Activated T-helper 1 cell treated with anti-CD3 and anti-CD28 coated beads, Interleukin-12 subunit alpha, Interleukin-12 subunit beta, Interleukin-2, Interleukin-4 antibody, amounts not matched to agents 30 ng/mL and 10 ng/mL and 1 ng/mL, durations not matched to agents 14 hours and 24 hours and 36 hours (primary cell): Measurements from ENCODE around the gene CCDC9. TPM values are rescaled to one million over a fixed set of nuclear protein-coding genes. Genes with fewer than 3 reads are reported as not detected.

Experiments
- DNase-seq: peaks from one replicate; pipeline ENCODE4 v3.0.0; 2021; ENCODE audit warnings: low spot score
- H3K27ac Mint-ChIP-seq: one replicate; pipeline ENCODE4 v1.8.0; 2021; ENCODE audit warnings: mild to moderate bottlenecking, mixed read lengths
- H3K27me3 Mint-ChIP-seq: one replicate; pipeline ENCODE4 v1.8.0; 2022; ENCODE audit warnings: mild to moderate bottlenecking, moderate library complexity, mixed read lengths; ENCODE audit not compliant: insufficient read depth
- H3K36me3 Mint-ChIP-seq: one replicate; pipeline ENCODE4 v1.8.0; 2021; ENCODE audit warnings: low read depth, mixed read lengths
- H3K4me1 Mint-ChIP-seq: one replicate; pipeline ENCODE4 v1.8.0; 2021; ENCODE audit warnings: low read depth, mixed read lengths
- H3K4me3 Mint-ChIP-seq: one replicate; pipeline ENCODE4 v1.8.0; 2021; ENCODE audit warnings: mild to moderate bottlenecking, moderate library complexity, mixed read lengths
- H3K9me3 Mint-ChIP-seq: one replicate; pipeline ENCODE4 v1.8.0; 2021; ENCODE audit warnings: mixed read lengths
- intact Hi-C: fragments of 100-400 bp; cut with micrococcal nuclease; formaldehyde crosslinking; loops from one replicate; pipeline ENCODE4 v1.15.1; 2024
- total RNA-seq: library from RNA; stranded (reverse); gene quantifications from 2 replicates; pipeline ENCODE4 v1.2.3, GENCODE V29; 2022

The CCDC9 gene
- total RNA-seq, 1 donor from 2014 or later, result 39.2 TPM

GRCh38 chr19:47303966-47304365 lies 47.6 kb downstream of the CCDC9 start:
- Mint-ChIP-seq H3K4me3 (no peak overlapping the region), H3K27me3 (peaks cover 5% of the 10 kb centered on the region), H3K27ac (no peak overlapping the region), H3K4me1 (peaks cover 3% of the 10 kb centered on the region), H3K9me3 (no peaks in the 10 kb centered on the region), H3K36me3 (no peaks in the 10 kb centered on the region)
- DNase-seq, result no peak
- intact Hi-C loops, result no loop called here

- Mint-ChIP-seq H3K36me3 (no peaks in the 10 kb centered on the region), H3K27ac (no peak overlapping the region), H3K27me3 (peaks cover 5% of the 10 kb centered on the region), H3K9me3 (no peaks in the 10 kb centered on the region), H3K4me3 (no peak overlapping the region), H3K4me1 (peaks cover 3% of the 10 kb centered on the region)
- intact Hi-C loops, result loop anchor here (1.0 kb wide), 1 partner anchor 9 kb away; no protein-coding TSS in a partner anchor
- peak; percentile 22 for DNase-seq
These were observed 49.0 kb downstream of the CCDC9 start for GRCh38 chr19:47305309-47305751.

GRCh38 chr19:47306303-47306702 lies 50.0 kb downstream of the CCDC9 start:
- no peak overlapping the region for H3K27ac Mint-ChIP-seq
- H3K27me3 Mint-ChIP-seq, result peaks cover 6% of the 10 kb centered on the region
- H3K4me3 Mint-ChIP-seq, result no peak overlapping the region
- H3K4me1 Mint-ChIP-seq, result peaks cover 3% of the 10 kb centered on the region
- intact Hi-C loops, result no loop called here
- H3K36me3 Mint-ChIP-seq, result no peaks in the 10 kb centered on the region
- no peaks in the 10 kb centered on the region for H3K9me3 Mint-ChIP-seq
- no peak for DNase-seq

GRCh38 chr19:47309038-47309437 lies 52.7 kb downstream of the CCDC9 start:
- peaks cover 3% of the 10 kb centered on the region for H3K27me3 Mint-ChIP-seq
- no peaks in the 10 kb centered on the region for H3K9me3 Mint-ChIP-seq
- DNase-seq, result no peak
- peaks cover 3% of the 10 kb centered on the region for H3K4me1 Mint-ChIP-seq
- no peaks in the 10 kb centered on the region for H3K36me3 Mint-ChIP-seq
- intact Hi-C loops, result no loop called here
- H3K27ac Mint-ChIP-seq, result no peak overlapping the region
- H3K4me3 Mint-ChIP-seq, result no peak overlapping the region

DNA sequence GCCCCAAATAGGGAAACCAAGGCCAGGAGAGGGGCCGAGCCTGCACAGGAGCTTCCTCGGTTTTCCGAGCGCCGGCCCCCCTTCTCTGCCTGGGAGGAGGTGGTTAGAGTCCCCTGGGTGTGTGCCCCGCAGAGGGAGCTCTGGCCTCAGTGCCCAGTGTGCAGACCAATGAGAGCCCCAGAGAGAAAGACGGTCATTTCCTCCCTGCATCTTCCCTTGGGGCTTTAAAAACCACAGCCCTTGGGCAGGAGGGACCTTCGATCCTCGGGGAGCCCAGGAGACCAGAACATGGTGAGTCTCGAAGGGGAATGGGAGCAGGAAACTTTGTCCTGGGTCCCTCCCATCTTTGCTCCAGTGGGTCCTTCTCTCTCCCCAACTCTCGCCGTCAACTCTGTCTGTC lies 53.3 kb downstream of the CCDC9 start, which contains the start of gene C5AR1:
TSS of gene C5AR1 (plus strand) at position 254 of the 400 bp plus-strand sequence. CDS start at position 289, 35 bp downstream.
- Mint-ChIP-seq H3K4me3 (no peak within 1 kb of the TSS), H3K27ac (no peak within 1 kb of the TSS), H3K4me1 (peaks cover 3% of the 10 kb centered on the region), H3K27me3 (peaks cover 2% of the 10 kb centered on the region), H3K9me3 (no peaks in the 10 kb centered on the region), H3K36me3 (no peaks in the 10 kb centered on the region)
- intact Hi-C loops, result no loop called here
- DNase-seq, result no peak

GRCh38 chr19:47310323-47310722 lies 54.0 kb downstream of the CCDC9 start:
- no peak for DNase-seq
- Mint-ChIP-seq H3K27me3 (peaks cover 4% of the 10 kb centered on the region), H3K27ac (no peak overlapping the region), H3K36me3 (no peaks in the 10 kb centered on the region), H3K4me3 (no peak overlapping the region), H3K4me1 (peaks cover 2% of the 10 kb centered on the region), H3K9me3 (no peaks in the 10 kb centered on the region)
- intact Hi-C loops, result no loop called here

GRCh38 chr19:47310819-47311218 lies 54.5 kb downstream of the CCDC9 start:
- Mint-ChIP-seq H3K27me3 (peaks cover 4% of the 10 kb centered on the region), H3K27ac (no peak overlapping the region), H3K9me3 (no peaks in the 10 kb centered on the region), H3K36me3 (no peaks in the 10 kb centered on the region), H3K4me1 (no peaks in the 10 kb centered on the region), H3K4me3 (no peak overlapping the region)
- DNase-seq, result no peak
- intact Hi-C loops, result no loop called here

DNA sequence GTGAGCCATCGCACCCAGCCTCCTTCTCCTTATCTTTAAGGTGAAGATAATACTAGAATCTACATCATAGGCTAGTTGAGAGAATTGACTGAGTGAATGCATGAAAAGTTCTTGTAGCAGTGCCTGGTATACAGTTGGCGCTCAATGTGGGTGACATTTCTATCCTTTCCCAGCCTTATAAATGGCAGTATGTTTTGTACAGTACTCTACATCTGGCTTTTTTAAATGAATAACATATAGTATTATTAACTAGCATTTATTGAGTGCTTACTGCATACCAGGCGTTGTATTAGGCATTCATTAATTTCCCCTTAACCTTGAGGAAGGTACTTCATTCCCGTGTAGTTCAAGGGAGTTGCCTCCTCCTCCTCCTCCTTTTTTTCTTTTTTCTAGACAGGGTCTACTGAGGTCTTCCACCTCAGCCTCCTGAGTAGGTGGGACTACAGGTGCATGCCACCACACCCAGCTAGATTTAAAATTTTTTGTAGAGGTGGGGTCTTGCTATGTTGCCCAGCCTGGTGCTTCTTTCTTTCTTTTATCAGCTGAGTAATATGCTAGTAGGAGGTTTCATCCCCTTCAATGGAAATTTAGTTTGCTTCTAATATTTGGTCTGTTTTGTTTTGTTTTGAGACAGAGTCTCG lies 56.2 kb downstream of the CCDC9 start:
- intact Hi-C loops, result no loop called here
- H3K36me3 Mint-ChIP-seq, result no peaks in the 10 kb centered on the region
- H3K4me1 Mint-ChIP-seq, result no peaks in the 10 kb centered on the region
- H3K9me3 Mint-ChIP-seq, result no peaks in the 10 kb centered on the region
- H3K27me3 Mint-ChIP-seq, result peaks cover 4% of the 10 kb centered on the region
- no peak overlapping the region for H3K27ac Mint-ChIP-seq
- no peak overlapping the region for H3K4me3 Mint-ChIP-seq
- DNase-seq, result no peak

- H3K36me3 Mint-ChIP-seq, result no peaks in the 10 kb centered on the region
- no peaks in the 10 kb centered on the region for H3K4me1 Mint-ChIP-seq
- no peak for DNase-seq
- no peaks in the 10 kb centered on the region for H3K9me3 Mint-ChIP-seq
- peaks cover 4% of the 10 kb centered on the region for H3K27me3 Mint-ChIP-seq
- intact Hi-C loops, result no loop called here
- no peak overlapping the region for H3K4me3 Mint-ChIP-seq
- no peak overlapping the region for H3K27ac Mint-ChIP-seq
These were observed 57.5 kb downstream of the CCDC9 start for GRCh38 chr19:47313754-47314295.

DNA sequence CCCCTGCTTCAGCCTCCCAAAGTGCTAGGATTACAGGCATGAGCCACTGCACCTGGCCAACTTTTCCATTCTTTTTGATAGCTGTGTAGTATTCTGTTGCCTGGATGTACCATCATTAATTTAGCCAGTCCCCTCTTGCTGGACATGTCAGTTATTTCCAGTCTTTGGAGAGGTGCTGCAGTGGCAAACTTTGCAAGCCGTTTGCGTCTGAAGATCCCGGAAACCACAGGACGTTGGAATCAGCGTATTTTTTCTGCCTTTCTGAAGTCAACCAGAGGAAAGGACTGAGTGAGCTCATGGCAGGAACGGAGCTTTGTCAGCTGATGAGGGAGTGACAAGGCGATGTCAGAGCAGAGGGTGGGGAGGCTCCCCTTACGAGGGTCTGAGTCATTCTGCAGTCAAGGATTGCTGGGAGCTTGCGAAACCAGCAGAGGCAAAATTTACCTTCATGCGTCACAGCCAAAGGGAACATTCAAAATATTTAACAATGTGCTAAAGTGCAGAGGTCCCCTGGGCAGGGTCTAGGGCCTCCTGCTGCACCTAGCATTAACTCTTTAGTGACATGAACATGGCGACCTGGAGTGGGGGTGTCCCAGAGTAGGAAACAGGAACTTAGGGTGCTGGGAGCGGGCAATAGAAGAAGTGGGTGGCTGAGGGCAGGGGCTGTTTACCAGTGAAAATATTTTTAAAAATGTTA lies 58.9 kb downstream of the CCDC9 start:
- Mint-ChIP-seq H3K9me3 (no peaks in the 10 kb centered on the region), H3K4me1 (no peaks in the 10 kb centered on the region), H3K36me3 (no peaks in the 10 kb centered on the region), H3K27me3 (peaks cover 4% of the 10 kb centered on the region), H3K4me3 (no peak overlapping the region), H3K27ac (no peak overlapping the region)
- intact Hi-C loops, result no loop called here
- no peak for DNase-seq

DNA sequence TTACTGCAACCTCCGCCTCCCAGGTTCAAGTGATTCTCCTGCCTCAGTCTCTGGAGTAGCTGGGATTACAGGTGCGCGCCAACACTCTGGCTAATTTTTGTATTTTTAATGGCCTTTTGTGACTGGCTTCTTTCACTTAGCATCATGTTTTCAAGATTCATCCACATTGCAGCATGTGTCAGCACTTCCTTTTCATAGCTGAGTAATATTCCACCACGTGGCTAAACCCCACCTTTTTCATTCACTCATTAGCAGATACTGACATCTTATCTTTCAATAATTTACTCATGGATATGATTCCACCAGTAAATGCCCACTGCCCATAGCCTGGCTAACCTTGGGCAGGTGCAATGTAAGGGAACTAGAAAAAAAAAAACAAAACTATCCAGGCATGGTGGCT lies 60.2 kb downstream of the CCDC9 start:
- Mint-ChIP-seq H3K36me3 (no peaks in the 10 kb centered on the region), H3K27me3 (peaks cover 2% of the 10 kb centered on the region), H3K4me1 (no peaks in the 10 kb centered on the region), H3K9me3 (no peaks in the 10 kb centered on the region), H3K4me3 (no peak overlapping the region), H3K27ac (no peak overlapping the region)
- intact Hi-C loops, result no loop called here
- no peak for DNase-seq

DNA sequence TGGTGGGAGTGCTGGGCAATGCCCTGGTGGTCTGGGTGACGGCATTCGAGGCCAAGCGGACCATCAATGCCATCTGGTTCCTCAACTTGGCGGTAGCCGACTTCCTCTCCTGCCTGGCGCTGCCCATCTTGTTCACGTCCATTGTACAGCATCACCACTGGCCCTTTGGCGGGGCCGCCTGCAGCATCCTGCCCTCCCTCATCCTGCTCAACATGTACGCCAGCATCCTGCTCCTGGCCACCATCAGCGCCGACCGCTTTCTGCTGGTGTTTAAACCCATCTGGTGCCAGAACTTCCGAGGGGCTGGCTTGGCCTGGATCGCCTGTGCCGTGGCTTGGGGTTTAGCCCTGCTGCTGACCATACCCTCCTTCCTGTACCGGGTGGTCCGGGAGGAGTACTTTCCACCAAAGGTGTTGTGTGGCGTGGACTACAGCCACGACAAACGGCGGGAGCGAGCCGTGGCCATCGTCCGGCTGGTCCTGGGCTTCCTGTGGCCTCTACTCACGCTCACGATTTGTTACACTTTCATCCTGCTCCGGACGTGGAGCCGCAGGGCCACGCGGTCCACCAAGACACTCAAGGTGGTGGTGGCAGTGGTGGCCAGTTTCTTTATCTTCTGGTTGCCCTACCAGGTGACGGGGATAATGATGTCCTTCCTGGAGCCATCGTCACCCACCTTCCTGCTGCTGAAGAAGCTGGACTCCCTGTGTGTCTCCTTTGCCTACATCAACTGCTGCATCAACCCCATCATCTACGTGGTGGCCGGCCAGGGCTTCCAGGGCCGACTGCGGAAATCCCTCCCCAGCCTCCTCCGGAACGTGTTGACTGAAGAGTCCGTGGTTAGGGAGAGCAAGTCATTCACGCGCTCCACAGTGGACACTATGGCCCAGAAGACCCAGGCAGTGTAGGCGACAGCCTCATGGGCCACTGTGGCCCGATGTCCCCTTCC lies 63.9 kb downstream of the CCDC9 start:
- no peak overlapping the region for H3K27ac Mint-ChIP-seq
- no peaks in the 10 kb centered on the region for H3K4me1 Mint-ChIP-seq
- H3K9me3 Mint-ChIP-seq, result no peaks in the 10 kb centered on the region
- intact Hi-C loops, result no loop called here
- H3K27me3 Mint-ChIP-seq, result peaks cover 5% of the 10 kb centered on the region
- H3K36me3 Mint-ChIP-seq, result no peaks in the 10 kb centered on the region
- no peak overlapping the region for H3K4me3 Mint-ChIP-seq
- DNase-seq, result no peak
